H1 (cell line): ENCODE results near the gene PTCH1. TPM values are rescaled to one million over a fixed set of nuclear protein-coding genes. Genes with fewer than 3 reads are reported as not detected.
A peak's percentile ranks its signal among the peaks of the same experiment; 100 is the strongest.

Experiments
- CTCF ChIA-PET: fragments of 300-600 bp; sonication (Branson Sonifier 250); formaldehyde crosslinking; loops from one replicate; lab custom pipeline; 2021; ENCODE audit not compliant: partially characterized antibody; lab: Charles Lee
- POLR2A ChIA-PET: fragments of 300-600 bp; sonication (Branson Sonifier 250); formaldehyde crosslinking; loops from one replicate; lab custom pipeline; 2021; ENCODE audit warnings: inconsistent platforms; ENCODE audit not compliant: partially characterized antibody; lab: Charles Lee
- DNase-seq, 2 experiments: peaks; one replicate each; pipeline versions ENCODE4 v3.0.0 to v3.0.0-alpha.2; 2010 to 2022; ENCODE audit warnings: low spot score in 2 of 2, low read depth in 1 of 2, mixed read lengths in 1 of 2
- FAIRE-seq: peaks from 2 replicates; lab custom pipeline; 2011; peaks lifted over from hg19 to GRCh38; lab: Jason Lieb, UNC
- H2AFZ ChIP-seq: 2 replicates; pipeline ENCODE4 v1.8.1; 2012; ENCODE audit warnings: low read length, inconsistent platforms
- H2AK5ac ChIP-seq: 2 replicates; pipeline ENCODE4 v1.6.1; 2013; ENCODE audit warnings: low read depth, low read length
- H2BK120ac ChIP-seq: replicated peaks from 2 replicates; pipeline ENCODE3; 2013; ENCODE audit warnings: low read depth, low read length, inconsistent platforms
- H2BK12ac ChIP-seq: 2 replicates; pipeline ENCODE4 v1.6.1; 2013; ENCODE audit warnings: low read depth, low read length
- H2BK15ac ChIP-seq: 2 replicates; pipeline ENCODE4 v1.6.1; 2013; ENCODE audit warnings: low read length
- H2BK20ac ChIP-seq: 2 replicates; pipeline ENCODE4 v1.6.1; 2013; ENCODE audit warnings: low read length
- H2BK5ac ChIP-seq: 2 replicates; pipeline ENCODE4 v1.6.1; 2013; ENCODE audit warnings: low read depth, low read length
- H3K14ac ChIP-seq: 2 replicates; pipeline ENCODE4 v1.6.1; 2013; ENCODE audit warnings: inconsistent platforms; ENCODE audit not compliant: insufficient read length
- H3K18ac ChIP-seq: 2 replicates; pipeline ENCODE4 v1.6.1; 2013; ENCODE audit warnings: low read length; ENCODE audit errors: extremely low read depth
- H3K23ac ChIP-seq: 2 replicates; pipeline ENCODE4 v1.6.1; 2013; ENCODE audit warnings: inconsistent platforms; ENCODE audit not compliant: insufficient read length
- H3K23me2 ChIP-seq: 2 replicates; pipeline ENCODE4 v1.6.1; 2013; ENCODE audit warnings: low read depth, low read length
- H3K27ac ChIP-seq: 2 replicates; pipeline ENCODE4 v1.6.1; 2011; ENCODE audit warnings: low read depth, low read length, inconsistent platforms
- H3K27me3 ChIP-seq, 4 experiments: replicated peaks in 1 of 4; 1 replicate in 1 of 4; 2 replicates in 3 of 4; pipeline versions ENCODE4 v1.6.1 to v1.8.1; 2011 to 2013; ENCODE audit warnings: low read length in 3 of 4, mild to moderate bottlenecking in 3 of 4, inconsistent platforms in 2 of 4, mixed read lengths in 2 of 4, moderate library complexity in 1 of 4; ENCODE audit not compliant: control insufficient read depth in 3 of 4, insufficient read depth in 3 of 4; ENCODE audit errors: extremely low read depth in 1 of 4
- H3K36me3 ChIP-seq, 4 experiments: 2 replicates each; pipeline versions ENCODE4 v1.6.1 to v1.8.1; 2011 to 2013; ENCODE audit warnings: mild to moderate bottlenecking in 4 of 4, low read length in 3 of 4, moderate library complexity in 2 of 4, control low read depth in 1 of 4, inconsistent platforms in 1 of 4; ENCODE audit not compliant: insufficient read depth in 4 of 4, control insufficient read depth in 2 of 4
- H3K4ac ChIP-seq: replicated peaks from 2 replicates; pipeline ENCODE3; 2013; ENCODE audit warnings: low read length, low read depth, mixed read lengths, inconsistent platforms; ENCODE audit not compliant: insufficient read length
- H3K4me1 ChIP-seq, 4 experiments: replicated peaks in 1 of 4; 1 replicate in 1 of 4; 2 replicates in 3 of 4; pipeline versions ENCODE4 v1.6.1 to v1.8.1; 2011 to 2013; ENCODE audit warnings: low read length in 3 of 4, inconsistent platforms in 2 of 4, mixed read lengths in 1 of 4; ENCODE audit not compliant: insufficient read depth in 4 of 4, control insufficient read depth in 3 of 4
- H3K4me2 ChIP-seq, 2 experiments: 2 replicates each; pipeline versions ENCODE4 v1.6.1 to v1.8.1; 2011 to 2013; ENCODE audit warnings: low read depth in 2 of 2, low read length in 2 of 2, control low read depth in 1 of 2, inconsistent platforms in 1 of 2, mild to moderate bottlenecking in 1 of 2; ENCODE audit not compliant: insufficient read depth in 1 of 2
- H3K4me3 ChIP-seq, 4 experiments: fragments of 200-600, 300-600 bp in 1 of 4; sonication (generic), shearing (Covaris generic), sonication (Bioruptor Twin) in 1 of 4; 2 replicates each; pipeline versions ENCODE4 v1.5.1 to v1.8.1; 2011 to 2016; ENCODE audit warnings: low read length in 4 of 4, low read depth in 3 of 4, control low read depth in 2 of 4, inconsistent platforms in 2 of 4, mild to moderate bottlenecking in 2 of 4, mixed read lengths in 1 of 4, moderate library complexity in 1 of 4; ENCODE audit not compliant: insufficient read depth in 2 of 4; ENCODE audit errors: extremely low read depth in 1 of 4
- H3K56ac ChIP-seq: replicated peaks from 2 replicates; pipeline ENCODE3; 2013; ENCODE audit warnings: low read depth, mild to moderate bottlenecking, mixed read lengths, low read length, inconsistent platforms; ENCODE audit not compliant: insufficient read length
- H3K79me1 ChIP-seq: 2 replicates; pipeline ENCODE4 v1.6.1; 2013; ENCODE audit warnings: low read depth, low read length, control low read depth
- H3K79me2 ChIP-seq, 2 experiments: 2 replicates each; pipeline versions ENCODE4 v1.6.1 to v1.8.1; 2012 to 2013; ENCODE audit warnings: low read length in 2 of 2, mild to moderate bottlenecking in 2 of 2, inconsistent platforms in 1 of 2; ENCODE audit not compliant: insufficient read depth in 2 of 2, control insufficient read depth in 1 of 2
- H3K9ac ChIP-seq, 4 experiments: replicated peaks in 1 of 4; 1 replicate in 1 of 4; 2 replicates in 3 of 4; pipeline versions ENCODE4 v1.6.1 to v1.8.1; 2011 to 2013; ENCODE audit warnings: low read depth in 3 of 4, low read length in 3 of 4, control low read depth in 2 of 4, mild to moderate bottlenecking in 2 of 4, moderate library complexity in 2 of 4, inconsistent platforms in 1 of 4; ENCODE audit errors: extremely low read depth in 1 of 4
- H3K9me3 ChIP-seq, 2 experiments: 2 replicates each; pipeline versions ENCODE4 v1.6.1 to v1.8.1; 2012 to 2013; ENCODE audit warnings: mild to moderate bottlenecking in 2 of 2, moderate library complexity in 2 of 2, control low read depth in 1 of 2, inconsistent platforms in 1 of 2, low read depth in 1 of 2, low read length in 1 of 2, mixed read lengths in 1 of 2; ENCODE audit not compliant: insufficient read depth in 2 of 2
- H4K20me1 ChIP-seq, 2 experiments: replicated peaks in 1 of 2; 2 replicates each; pipeline versions ENCODE3 to v1.8.1; 2011 to 2013; ENCODE audit warnings: inconsistent platforms in 2 of 2, low read length in 2 of 2, mild to moderate bottlenecking in 1 of 2; ENCODE audit not compliant: insufficient read depth in 2 of 2, control insufficient read depth in 1 of 2
- H4K5ac ChIP-seq: 2 replicates; pipeline ENCODE4 v1.6.1; 2013; ENCODE audit warnings: low read length, low read depth, mixed read lengths, inconsistent platforms; ENCODE audit not compliant: insufficient read length
- H4K8ac ChIP-seq: 2 replicates; pipeline ENCODE4 v1.8.0; 2013; ENCODE audit warnings: mild to moderate bottlenecking, moderate library complexity, low read length, inconsistent platforms; ENCODE audit not compliant: insufficient read depth; ENCODE audit errors: extremely low read depth
- H4K91ac ChIP-seq: replicated peaks from 2 replicates; pipeline ENCODE3; 2013; ENCODE audit warnings: low read length, mixed read lengths, inconsistent platforms; ENCODE audit not compliant: insufficient read length
- BCL11A ChIP-seq, 2 experiments: IDR thresholded peaks; one replicate each; pipeline ENCODE4 v1.6.1; 2011; ENCODE audit warnings: low read depth in 2 of 2, low read length in 2 of 2, mild to moderate bottlenecking in 2 of 2
- EGR1 ChIP-seq: IDR thresholded peaks from 2 replicates; pipeline ENCODE4 v1.6.1; 2011; ENCODE audit warnings: low read depth, low read length, borderline replicate concordance
- GTF2F1 ChIP-seq: IDR thresholded peaks from 2 replicates; pipeline ENCODE4 v1.6.1; 2012; ENCODE audit warnings: low read depth, low read length, improper control_type of control experiment, borderline replicate concordance
- NANOG ChIP-seq: IDR thresholded peaks from 2 replicates; pipeline ENCODE4 v1.6.1; 2011; ENCODE audit warnings: low read length, low read depth, mild to moderate bottlenecking, inconsistent platforms; ENCODE audit not compliant: insufficient read depth, poor library complexity, severe bottlenecking
- RBBP5 ChIP-seq: IDR thresholded peaks from 2 replicates; pipeline ENCODE4 v1.7.1; 2012; ENCODE audit warnings: low read depth, mild to moderate bottlenecking, inconsistent platforms, low read length, moderate library complexity, borderline replicate concordance
- TBP ChIP-seq: IDR thresholded peaks from 2 replicates; pipeline ENCODE4 v1.6.1; 2011; ENCODE audit warnings: low read depth, low read length, improper control_type of control experiment
- ZNF274 ChIP-seq: IDR thresholded peaks from 2 replicates; pipeline ENCODE4 v1.7.0; 2012; ENCODE audit warnings: low read length, borderline replicate concordance; ENCODE audit errors: extremely low read depth
- WGBS, 2 experiments: shearing (Covaris generic) in 1 of 2; methylation state at CpG; one replicate each; pipeline versions ENCODE4 v1.1.6 to v1.1.7; 2013 to 2015; ENCODE audit warnings: low lambda C conversion rate in 2 of 2, mixed read lengths in 2 of 2, inconsistent platforms in 1 of 2, low coverage in 1 of 2, missing lambda C conversion rate in 1 of 2; ENCODE audit not compliant: insufficient replicate concordance in 2 of 2, insufficient coverage in 1 of 2, insufficient read length in 1 of 2; ENCODE audit errors: extremely low coverage in 1 of 2, missing lambda C conversion rate in 1 of 2; 5-methylcytosine and 5-hydroxymethylcytosine counted together
- polyA plus RNA-seq, 7 experiments: library from polyadenylated mRNA; depleted of rRNA in 3 of 7; stranded (reverse) in 5 of 7; unstranded in 2 of 7; fragments of >200 nt in 5 of 7; fragments of 200-250 nt in 2 of 7; gene quantifications; 1 replicate in 5 of 7; 2 replicates in 1 of 7; 4 replicates in 1 of 7; pipeline versions ENCODE4 v1.2.1 to v1.2.3, GENCODE V29; 2011 to 2013; ENCODE audit warnings: missing spikeins in 2 of 7, mixed read lengths in 2 of 7
- total RNA-seq: library from RNA; stranded (reverse); fragmentation: NEBNext Ultra II Directional; extraction: Animal tissue kit (Norgen Biotek cat#: 25700); gene quantifications from 2 replicates; pipeline ENCODE4 v1.2.1, GENCODE V29; 2021
- TF ChIP-seq, protein P1 (sequence below), 3 experiments: IDR thresholded peaks; 1 replicate in 2 of 3; 2 replicates in 1 of 3; pipeline versions ENCODE4 v1.5.1 to v1.6.1; 2011; ENCODE audit warnings: low read length in 3 of 3, mild to moderate bottlenecking in 3 of 3, inconsistent platforms in 2 of 3, low read depth in 1 of 3, moderate library complexity in 1 of 3; ENCODE audit not compliant: insufficient read depth in 1 of 3; ENCODE audit errors: control extremely low read depth in 1 of 3
- TF ChIP-seq, protein P2 (sequence below): IDR thresholded peaks from 2 replicates; pipeline ENCODE4 v1.6.1; 2011; ENCODE audit warnings: low read length, improper control_type of control experiment

PTCH1 gene
- total and polyA plus RNA-seq, 2 of the 8 experiments (the other 6 are each of a cell fraction or from before 2014, with no cell fraction given), result 6.4 to 34.1 TPM

GRCh38 chr9:95496687-95497086 lies 20.1 kb downstream of the PTCH1 start:
- Histone ChIP-seq H4K5ac (no peak overlapping the region), H2BK15ac (no peak overlapping the region), H3K27me3 (no peaks in the 10 kb centered on the region), H3K9me3 (no peaks in the 10 kb centered on the region), H2AK5ac (no peak overlapping the region), H3K23me2 (no peaks in the 10 kb centered on the region), H3K14ac (no peak overlapping the region), H3K36me3 (peaks cover 0 to 5% (median 0%) of the 10 kb centered on the region in 4 experiments; a peak in 2 of 8 replicates), H3K27ac (no peak overlapping the region), H3K4me2 (peak overlapping the region in 1 of 2 experiments; percentile 25; a peak in 1 of 4 replicates), H2BK12ac (no peak overlapping the region), H2BK20ac (no peak overlapping the region), H3K56ac (no peak overlapping the region), H3K4me3 (no peak overlapping the region), H2BK120ac (no peak overlapping the region), H4K8ac (no peak overlapping the region), H2AFZ (no peak overlapping the region), H3K23ac (no peak overlapping the region), H4K91ac (no peak overlapping the region), H4K20me1 (peaks cover 5 to 20% of the 10 kb centered on the region in 2 experiments), H3K4ac (no peak overlapping the region), H3K4me1 (peaks cover 8 to 29% (median 22%) of the 10 kb centered on the region in 4 experiments), H3K18ac (no peak overlapping the region), H3K9ac (no peak overlapping the region), H3K79me2 (peaks cover 6 to 95% of the 10 kb centered on the region in 2 experiments; a peak in 3 of 4 replicates), H2BK5ac (no peak overlapping the region), H3K79me1 (peaks cover 15% of the 10 kb centered on the region)
- no peak for DNase-seq
- POLR2A ChIA-PET, result interaction anchor here (0.8 to 2.7 kb wide), 3 partner anchors 11 to 154 kb away, joined by 3 to 16 read pairs (median 3); no protein-coding TSS in a partner anchor
- CTCF ChIA-PET, result interaction anchor here (0.6 to 0.9 kb wide), 3 partner anchors 75 to 175 kb away, joined by 3 to 4 read pairs (median 4); no protein-coding TSS in a partner anchor
- FAIRE-seq, result no peak
- 44% methylated on average over 2 of the region's 2 CpGs; no CpG with 5 or more reads in 1 of the 2 experiments for WGBS, 2 experiments
- TF ChIP-seq, protein P1, sequence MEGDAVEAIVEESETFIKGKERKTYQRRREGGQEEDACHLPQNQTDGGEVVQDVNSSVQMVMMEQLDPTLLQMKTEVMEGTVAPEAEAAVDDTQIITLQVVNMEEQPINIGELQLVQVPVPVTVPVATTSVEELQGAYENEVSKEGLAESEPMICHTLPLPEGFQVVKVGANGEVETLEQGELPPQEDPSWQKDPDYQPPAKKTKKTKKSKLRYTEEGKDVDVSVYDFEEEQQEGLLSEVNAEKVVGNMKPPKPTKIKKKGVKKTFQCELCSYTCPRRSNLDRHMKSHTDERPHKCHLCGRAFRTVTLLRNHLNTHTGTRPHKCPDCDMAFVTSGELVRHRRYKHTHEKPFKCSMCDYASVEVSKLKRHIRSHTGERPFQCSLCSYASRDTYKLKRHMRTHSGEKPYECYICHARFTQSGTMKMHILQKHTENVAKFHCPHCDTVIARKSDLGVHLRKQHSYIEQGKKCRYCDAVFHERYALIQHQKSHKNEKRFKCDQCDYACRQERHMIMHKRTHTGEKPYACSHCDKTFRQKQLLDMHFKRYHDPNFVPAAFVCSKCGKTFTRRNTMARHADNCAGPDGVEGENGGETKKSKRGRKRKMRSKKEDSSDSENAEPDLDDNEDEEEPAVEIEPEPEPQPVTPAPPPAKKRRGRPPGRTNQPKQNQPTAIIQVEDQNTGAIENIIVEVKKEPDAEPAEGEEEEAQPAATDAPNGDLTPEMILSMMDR (IDR thresholded peaks at IDR 0.05; ENCODE audit: control extremely low read depth in 1 of 3, insufficient read depth in 1 of 3, low read depth in 1 of 3, low read length in 3 of 3), result no peak
- TF ChIP-seq BCL11A (IDR thresholded peaks at IDR 0.05; ENCODE audit: low read depth in 2 of 2, low read length in 2 of 2) (no peak), ZNF274 (no peak), NANOG (no peak), EGR1 (no peak), GTF2F1 (no peak), TBP (no peak), RBBP5 (no peak)
- TF ChIP-seq, protein P2, sequence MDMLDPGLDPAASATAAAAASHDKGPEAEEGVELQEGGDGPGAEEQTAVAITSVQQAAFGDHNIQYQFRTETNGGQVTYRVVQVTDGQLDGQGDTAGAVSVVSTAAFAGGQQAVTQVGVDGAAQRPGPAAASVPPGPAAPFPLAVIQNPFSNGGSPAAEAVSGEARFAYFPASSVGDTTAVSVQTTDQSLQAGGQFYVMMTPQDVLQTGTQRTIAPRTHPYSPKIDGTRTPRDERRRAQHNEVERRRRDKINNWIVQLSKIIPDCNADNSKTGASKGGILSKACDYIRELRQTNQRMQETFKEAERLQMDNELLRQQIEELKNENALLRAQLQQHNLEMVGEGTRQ, result no peak
